H1 (cell line): ENCODE results near the gene DDHD1. TPM values are rescaled to one million over a fixed set of nuclear protein-coding genes. Genes with fewer than 3 reads are reported as not detected.

Experiments
- CTCF ChIA-PET: fragments of 300-600 bp; sonication (Branson Sonifier 250); formaldehyde crosslinking; loops from one replicate; lab custom pipeline; 2021; ENCODE audit not compliant: partially characterized antibody; lab: Charles Lee
- POLR2A ChIA-PET: fragments of 300-600 bp; sonication (Branson Sonifier 250); formaldehyde crosslinking; loops from one replicate; lab custom pipeline; 2021; ENCODE audit warnings: inconsistent platforms; ENCODE audit not compliant: partially characterized antibody; lab: Charles Lee
- DNase-seq, 2 experiments: peaks; one replicate each; pipeline versions ENCODE4 v3.0.0 to v3.0.0-alpha.2; 2010 to 2022; ENCODE audit warnings: low spot score in 2 of 2, low read depth in 1 of 2, mixed read lengths in 1 of 2
- FAIRE-seq: peaks from 2 replicates; lab custom pipeline; 2011; peaks lifted over from hg19 to GRCh38; lab: Jason Lieb, UNC
- H2AFZ ChIP-seq: 2 replicates; pipeline ENCODE4 v1.8.1; 2012; ENCODE audit warnings: low read length, inconsistent platforms
- H2AK5ac ChIP-seq: 2 replicates; pipeline ENCODE4 v1.6.1; 2013; ENCODE audit warnings: low read depth, low read length
- H2BK120ac ChIP-seq: replicated peaks from 2 replicates; pipeline ENCODE3; 2013; ENCODE audit warnings: low read depth, low read length, inconsistent platforms
- H2BK12ac ChIP-seq: 2 replicates; pipeline ENCODE4 v1.6.1; 2013; ENCODE audit warnings: low read depth, low read length
- H2BK15ac ChIP-seq: 2 replicates; pipeline ENCODE4 v1.6.1; 2013; ENCODE audit warnings: low read length
- H2BK20ac ChIP-seq: 2 replicates; pipeline ENCODE4 v1.6.1; 2013; ENCODE audit warnings: low read length
- H2BK5ac ChIP-seq: 2 replicates; pipeline ENCODE4 v1.6.1; 2013; ENCODE audit warnings: low read depth, low read length
- H3K14ac ChIP-seq: 2 replicates; pipeline ENCODE4 v1.6.1; 2013; ENCODE audit warnings: inconsistent platforms; ENCODE audit not compliant: insufficient read length
- H3K18ac ChIP-seq: 2 replicates; pipeline ENCODE4 v1.6.1; 2013; ENCODE audit warnings: low read length; ENCODE audit errors: extremely low read depth
- H3K23ac ChIP-seq: 2 replicates; pipeline ENCODE4 v1.6.1; 2013; ENCODE audit warnings: inconsistent platforms; ENCODE audit not compliant: insufficient read length
- H3K23me2 ChIP-seq: 2 replicates; pipeline ENCODE4 v1.6.1; 2013; ENCODE audit warnings: low read depth, low read length
- H3K27ac ChIP-seq: 2 replicates; pipeline ENCODE4 v1.6.1; 2011; ENCODE audit warnings: low read depth, low read length, inconsistent platforms
- H3K27me3 ChIP-seq, 4 experiments: replicated peaks in 1 of 4; 1 replicate in 1 of 4; 2 replicates in 3 of 4; pipeline versions ENCODE4 v1.6.1 to v1.8.1; 2011 to 2013; ENCODE audit warnings: low read length in 3 of 4, mild to moderate bottlenecking in 3 of 4, inconsistent platforms in 2 of 4, mixed read lengths in 2 of 4, moderate library complexity in 1 of 4; ENCODE audit not compliant: control insufficient read depth in 3 of 4, insufficient read depth in 3 of 4; ENCODE audit errors: extremely low read depth in 1 of 4
- H3K36me3 ChIP-seq, 4 experiments: 2 replicates each; pipeline versions ENCODE4 v1.6.1 to v1.8.1; 2011 to 2013; ENCODE audit warnings: mild to moderate bottlenecking in 4 of 4, low read length in 3 of 4, moderate library complexity in 2 of 4, control low read depth in 1 of 4, inconsistent platforms in 1 of 4; ENCODE audit not compliant: insufficient read depth in 4 of 4, control insufficient read depth in 2 of 4
- H3K4ac ChIP-seq: replicated peaks from 2 replicates; pipeline ENCODE3; 2013; ENCODE audit warnings: low read length, low read depth, mixed read lengths, inconsistent platforms; ENCODE audit not compliant: insufficient read length
- H3K4me1 ChIP-seq, 4 experiments: replicated peaks in 1 of 4; 1 replicate in 1 of 4; 2 replicates in 3 of 4; pipeline versions ENCODE4 v1.6.1 to v1.8.1; 2011 to 2013; ENCODE audit warnings: low read length in 3 of 4, inconsistent platforms in 2 of 4, mixed read lengths in 1 of 4; ENCODE audit not compliant: insufficient read depth in 4 of 4, control insufficient read depth in 3 of 4
- H3K4me2 ChIP-seq, 2 experiments: 2 replicates each; pipeline versions ENCODE4 v1.6.1 to v1.8.1; 2011 to 2013; ENCODE audit warnings: low read depth in 2 of 2, low read length in 2 of 2, control low read depth in 1 of 2, inconsistent platforms in 1 of 2, mild to moderate bottlenecking in 1 of 2; ENCODE audit not compliant: insufficient read depth in 1 of 2
- H3K4me3 ChIP-seq, 4 experiments: fragments of 200-600, 300-600 bp in 1 of 4; sonication (generic), shearing (Covaris generic), sonication (Bioruptor Twin) in 1 of 4; 2 replicates each; pipeline versions ENCODE4 v1.5.1 to v1.8.1; 2011 to 2016; ENCODE audit warnings: low read length in 4 of 4, low read depth in 3 of 4, control low read depth in 2 of 4, inconsistent platforms in 2 of 4, mild to moderate bottlenecking in 2 of 4, mixed read lengths in 1 of 4, moderate library complexity in 1 of 4; ENCODE audit not compliant: insufficient read depth in 2 of 4; ENCODE audit errors: extremely low read depth in 1 of 4
- H3K56ac ChIP-seq: replicated peaks from 2 replicates; pipeline ENCODE3; 2013; ENCODE audit warnings: low read depth, mild to moderate bottlenecking, mixed read lengths, low read length, inconsistent platforms; ENCODE audit not compliant: insufficient read length
- H3K79me1 ChIP-seq: 2 replicates; pipeline ENCODE4 v1.6.1; 2013; ENCODE audit warnings: low read depth, low read length, control low read depth
- H3K79me2 ChIP-seq, 2 experiments: 2 replicates each; pipeline versions ENCODE4 v1.6.1 to v1.8.1; 2012 to 2013; ENCODE audit warnings: low read length in 2 of 2, mild to moderate bottlenecking in 2 of 2, inconsistent platforms in 1 of 2; ENCODE audit not compliant: insufficient read depth in 2 of 2, control insufficient read depth in 1 of 2
- H3K9ac ChIP-seq, 4 experiments: replicated peaks in 1 of 4; 1 replicate in 1 of 4; 2 replicates in 3 of 4; pipeline versions ENCODE4 v1.6.1 to v1.8.1; 2011 to 2013; ENCODE audit warnings: low read depth in 3 of 4, low read length in 3 of 4, control low read depth in 2 of 4, mild to moderate bottlenecking in 2 of 4, moderate library complexity in 2 of 4, inconsistent platforms in 1 of 4; ENCODE audit errors: extremely low read depth in 1 of 4
- H3K9me3 ChIP-seq, 2 experiments: 2 replicates each; pipeline versions ENCODE4 v1.6.1 to v1.8.1; 2012 to 2013; ENCODE audit warnings: mild to moderate bottlenecking in 2 of 2, moderate library complexity in 2 of 2, control low read depth in 1 of 2, inconsistent platforms in 1 of 2, low read depth in 1 of 2, low read length in 1 of 2, mixed read lengths in 1 of 2; ENCODE audit not compliant: insufficient read depth in 2 of 2
- H4K20me1 ChIP-seq, 2 experiments: replicated peaks in 1 of 2; 2 replicates each; pipeline versions ENCODE3 to v1.8.1; 2011 to 2013; ENCODE audit warnings: inconsistent platforms in 2 of 2, low read length in 2 of 2, mild to moderate bottlenecking in 1 of 2; ENCODE audit not compliant: insufficient read depth in 2 of 2, control insufficient read depth in 1 of 2
- H4K5ac ChIP-seq: 2 replicates; pipeline ENCODE4 v1.6.1; 2013; ENCODE audit warnings: low read length, low read depth, mixed read lengths, inconsistent platforms; ENCODE audit not compliant: insufficient read length
- H4K8ac ChIP-seq: 2 replicates; pipeline ENCODE4 v1.8.0; 2013; ENCODE audit warnings: mild to moderate bottlenecking, moderate library complexity, low read length, inconsistent platforms; ENCODE audit not compliant: insufficient read depth; ENCODE audit errors: extremely low read depth
- H4K91ac ChIP-seq: replicated peaks from 2 replicates; pipeline ENCODE3; 2013; ENCODE audit warnings: low read length, mixed read lengths, inconsistent platforms; ENCODE audit not compliant: insufficient read length
- CBX8 ChIP-seq: fragments of 300-800, 300-1000 bp; sonication (generic); IDR thresholded peaks from 2 replicates; pipeline ENCODE4 v1.7.1; 2016; ENCODE audit warnings: low read depth, low read length, borderline replicate concordance
- CEBPB ChIP-seq: IDR thresholded peaks from 2 replicates; pipeline ENCODE4 v1.6.1; 2012; ENCODE audit warnings: low read depth, low read length
- CREB1 ChIP-seq: IDR thresholded peaks from 2 replicates; pipeline ENCODE4 v1.6.1; 2012; ENCODE audit warnings: inconsistent platforms
- HDAC6 ChIP-seq: IDR thresholded peaks from one replicate; pipeline ENCODE4 v1.7.1; 2012; ENCODE audit warnings: low read depth, mild to moderate bottlenecking, inconsistent platforms, low read length, moderate library complexity
- POLR2A ChIP-seq, 2 experiments: IDR thresholded peaks; 1 replicate in 1 of 2; 2 replicates in 1 of 2; pipeline ENCODE4 v1.6.1; 2011; ENCODE audit warnings: low read depth in 2 of 2, low read length in 2 of 2, mild to moderate bottlenecking in 2 of 2; ENCODE audit errors: control extremely low read depth in 1 of 2
- SIRT6 ChIP-seq: IDR thresholded peaks from one replicate; pipeline ENCODE4 v1.7.1; 2012; ENCODE audit warnings: low read length, inconsistent platforms
- WGBS, 2 experiments: shearing (Covaris generic) in 1 of 2; methylation state at CpG; one replicate each; pipeline versions ENCODE4 v1.1.6 to v1.1.7; 2013 to 2015; ENCODE audit warnings: low lambda C conversion rate in 2 of 2, mixed read lengths in 2 of 2, inconsistent platforms in 1 of 2, low coverage in 1 of 2, missing lambda C conversion rate in 1 of 2; ENCODE audit not compliant: insufficient replicate concordance in 2 of 2, insufficient coverage in 1 of 2, insufficient read length in 1 of 2; ENCODE audit errors: extremely low coverage in 1 of 2, missing lambda C conversion rate in 1 of 2; 5-methylcytosine and 5-hydroxymethylcytosine counted together
- polyA plus RNA-seq, 7 experiments: library from polyadenylated mRNA; depleted of rRNA in 3 of 7; stranded (reverse) in 5 of 7; unstranded in 2 of 7; fragments of >200 nt in 5 of 7; fragments of 200-250 nt in 2 of 7; gene quantifications; 1 replicate in 5 of 7; 2 replicates in 1 of 7; 4 replicates in 1 of 7; pipeline versions ENCODE4 v1.2.1 to v1.2.3, GENCODE V29; 2011 to 2013; ENCODE audit warnings: missing spikeins in 2 of 7, mixed read lengths in 2 of 7
- total RNA-seq: library from RNA; stranded (reverse); fragmentation: NEBNext Ultra II Directional; extraction: Animal tissue kit (Norgen Biotek cat#: 25700); gene quantifications from 2 replicates; pipeline ENCODE4 v1.2.1, GENCODE V29; 2021

DDHD1 gene
- total and polyA plus RNA-seq, 2 of the 8 experiments (the other 6 are each of a cell fraction or from before 2014, with no cell fraction given): 3.6 to 16.0 TPM

DNA sequence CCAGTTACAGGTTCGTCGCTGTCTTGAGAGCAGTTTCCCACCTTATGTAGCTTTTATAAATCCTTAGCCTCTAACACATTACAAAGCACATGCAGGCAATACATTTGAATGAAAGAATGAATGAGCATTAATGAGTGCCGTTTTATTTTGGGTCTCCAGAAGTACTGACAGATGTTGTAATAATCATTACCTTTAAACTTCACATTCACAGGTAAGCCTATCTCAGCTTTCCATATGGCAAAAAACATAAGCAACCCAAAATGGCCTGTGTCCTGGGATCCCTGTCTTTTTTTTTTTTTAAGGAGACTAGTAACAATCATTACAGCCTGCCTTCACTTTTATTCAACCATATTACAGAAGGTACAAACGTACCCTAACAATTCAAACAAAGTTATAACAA, 149.3 kb downstream of the DDHD1 start:
- H3K79me1 ChIP-seq: no peaks in the 10 kb centered on the region
- H3K27me3 ChIP-seq: no peaks in the 10 kb centered on the region
- H2BK20ac ChIP-seq: no peak overlapping the region
- no peak overlapping the region for H3K4me2 ChIP-seq
- H3K79me2 ChIP-seq: no peaks in the 10 kb centered on the region
- H4K91ac ChIP-seq: no peak overlapping the region
- FAIRE-seq: no peak
- no peak overlapping the region for H2AFZ ChIP-seq
- ChIA-PET POLR2A (no interaction called here), CTCF (no interaction called here)
- no peak overlapping the region for H3K9ac ChIP-seq
- H4K5ac ChIP-seq: no peak overlapping the region
- no peak for TF ChIP-seq CBX8
- no peak for TF ChIP-seq CREB1
- no peak for TF ChIP-seq POLR2A (IDR thresholded peaks at IDR 0.05; ENCODE audit: control extremely low read depth in 1 of 2, low read depth in 2 of 2, low read length in 2 of 2)
- no peak for TF ChIP-seq CEBPB
- no peak for TF ChIP-seq HDAC6
- no peak for TF ChIP-seq SIRT6
- H4K8ac ChIP-seq: no peak overlapping the region
- H3K4me3 ChIP-seq: no peak overlapping the region
- H2BK120ac ChIP-seq: no peak overlapping the region
- H3K14ac ChIP-seq: no peak overlapping the region
- no peaks in the 10 kb centered on the region for H3K36me3 ChIP-seq
- DNase-seq: no peak
- H3K18ac ChIP-seq: no peak overlapping the region
- no peak overlapping the region for H2AK5ac ChIP-seq
- H2BK15ac ChIP-seq: no peak overlapping the region
- no peak overlapping the region for H3K23ac ChIP-seq
- no peak overlapping the region for H3K4ac ChIP-seq
- no peaks in the 10 kb centered on the region; the same call in 1 of the 2 replicates for H3K23me2 ChIP-seq
- H3K27ac ChIP-seq: no peak overlapping the region
- H2BK5ac ChIP-seq: no peak overlapping the region
- WGBS, 2 experiments: 86% methylated on average over 4 of the region's 4 CpGs; no CpG with 5 or more reads in 1 of the 2 experiments
- no peak overlapping the region for H2BK12ac ChIP-seq
- no peaks in the 10 kb centered on the region for H4K20me1 ChIP-seq
- no peaks in the 10 kb centered on the region for H3K9me3 ChIP-seq
- no peaks in the 10 kb centered on the region; a peak in 2 of 7 replicates for H3K4me1 ChIP-seq
- H3K56ac ChIP-seq: no peak overlapping the region
